Activated T-helper 9 cell treated with anti-CD3 and anti-CD28 coated beads, Interleukin-2, amount 50 U/mL, for 16 hours (primary cell): ENCODE data around the gene HOXB7.

Experiments used
- DNase-seq: peaks from one replicate; pipeline ENCODE4 v3.0.0-alpha.2; 2020; ENCODE audit warnings: low read depth

The HOXB7 gene

GRCh38 chr17:48565925-48566710 lies 44.7 kb downstream of the HOXB7 start:
- DNase-seq: no peak

GRCh38 chr17:48565022-48565554 lies 45.7 kb downstream of the HOXB7 start:
- no peak for DNase-seq

- DNase-seq: no peak
These were observed 46.4 kb downstream of the HOXB7 start for GRCh38 chr17:48564188-48565021.

- no peak for DNase-seq
These were observed 47.0 kb downstream of the HOXB7 start for GRCh38 chr17:48563867-48564187.

GRCh38 chr17:48563385-48563838 lies 47.4 kb downstream of the HOXB7 start:
- DNase-seq: no peak

GRCh38 chr17:48562934-48563333 lies 47.9 kb downstream of the HOXB7 start:
- DNase-seq: no peak

- no peak for DNase-seq
These were observed 48.7 kb downstream of the HOXB7 start for GRCh38 chr17:48561884-48562810.

- DNase-seq: no peak
These were observed 50.7 kb downstream of the HOXB7 start for GRCh38 chr17:48559840-48560817.

- DNase-seq: no peak
These were observed 51.5 kb downstream of the HOXB7 start for GRCh38 chr17:48559122-48559839.

- DNase-seq: no peak
These were observed 52.0 kb downstream of the HOXB7 start for GRCh38 chr17:48558831-48559121.

GRCh38 chr17:48558057-48558830 lies 52.6 kb downstream of the HOXB7 start:
- DNase-seq: no peak
